ENCODE data around the gene SNRK. TPM values are rescaled to one million over a fixed set of nuclear protein-coding genes. Genes with fewer than 3 reads are reported as not detected.

The SNRK gene
- polyA plus RNA-seq, 1 experiment, result 11.4 TPM

DNA sequence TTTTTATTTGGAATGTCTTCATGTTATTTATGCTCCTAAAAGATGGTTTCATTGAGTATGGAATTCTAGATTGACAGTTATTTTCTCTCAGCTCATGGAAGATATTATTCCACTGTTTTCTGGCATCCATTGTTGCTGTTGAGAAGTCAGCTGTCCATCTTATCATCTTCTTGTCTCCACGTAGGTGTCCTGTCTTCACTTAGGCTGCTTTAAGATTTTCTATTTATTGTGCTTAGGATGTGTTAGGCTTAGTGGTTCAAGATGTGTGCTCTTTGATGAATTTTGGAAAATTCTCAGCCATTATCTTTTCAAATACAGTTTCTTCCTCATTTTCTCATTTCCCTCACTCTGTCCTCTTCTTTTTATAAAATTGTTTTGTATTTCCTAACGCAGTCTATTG lies 52.0 kb downstream of the SNRK start:
- Histone ChIP-seq H3K9me3 (ENCODE audit: control insufficient read depth, insufficient read depth, low read length) (peaks cover 23% of the 10 kb centered on the region), H3K27me3 (ENCODE audit: control insufficient read depth, insufficient read depth, low read length) (no peaks in the 10 kb centered on the region), H3K4me3 (ENCODE audit: low read depth, low read length) (no peak overlapping the region), H3K27ac (ENCODE audit: low read depth, low read length) (no peak overlapping the region)
- TF ChIP-seq, protein P1, sequence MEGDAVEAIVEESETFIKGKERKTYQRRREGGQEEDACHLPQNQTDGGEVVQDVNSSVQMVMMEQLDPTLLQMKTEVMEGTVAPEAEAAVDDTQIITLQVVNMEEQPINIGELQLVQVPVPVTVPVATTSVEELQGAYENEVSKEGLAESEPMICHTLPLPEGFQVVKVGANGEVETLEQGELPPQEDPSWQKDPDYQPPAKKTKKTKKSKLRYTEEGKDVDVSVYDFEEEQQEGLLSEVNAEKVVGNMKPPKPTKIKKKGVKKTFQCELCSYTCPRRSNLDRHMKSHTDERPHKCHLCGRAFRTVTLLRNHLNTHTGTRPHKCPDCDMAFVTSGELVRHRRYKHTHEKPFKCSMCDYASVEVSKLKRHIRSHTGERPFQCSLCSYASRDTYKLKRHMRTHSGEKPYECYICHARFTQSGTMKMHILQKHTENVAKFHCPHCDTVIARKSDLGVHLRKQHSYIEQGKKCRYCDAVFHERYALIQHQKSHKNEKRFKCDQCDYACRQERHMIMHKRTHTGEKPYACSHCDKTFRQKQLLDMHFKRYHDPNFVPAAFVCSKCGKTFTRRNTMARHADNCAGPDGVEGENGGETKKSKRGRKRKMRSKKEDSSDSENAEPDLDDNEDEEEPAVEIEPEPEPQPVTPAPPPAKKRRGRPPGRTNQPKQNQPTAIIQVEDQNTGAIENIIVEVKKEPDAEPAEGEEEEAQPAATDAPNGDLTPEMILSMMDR (IDR thresholded peaks at IDR 0.05; ENCODE audit: low read depth, low read length), result no peak
- no peak for DNase-seq (ENCODE audit: low read depth, low spot score)
- ChIA-PET CTCF (no interaction called here), POLR2A (no interaction called here)

DNA sequence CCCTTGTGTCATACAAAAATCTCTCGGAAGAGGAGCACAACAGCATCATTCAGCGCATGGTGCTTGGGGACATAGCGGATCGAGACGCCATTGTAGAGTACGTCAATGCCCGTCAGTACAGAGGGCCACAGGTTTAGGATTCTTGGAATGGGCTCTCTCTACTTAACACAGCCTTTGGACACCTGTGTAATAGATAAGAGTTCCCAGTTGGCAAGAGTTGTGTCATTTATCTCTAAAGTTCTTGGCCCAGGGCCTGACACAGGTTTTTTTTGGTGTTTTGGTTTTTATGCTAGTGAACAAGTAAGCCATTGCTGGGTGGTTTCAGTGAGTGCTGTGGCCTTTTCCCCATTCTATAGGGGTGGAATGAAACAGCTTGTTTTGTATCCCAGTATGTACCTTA lies 54.1 kb downstream of the SNRK start:
- no peak overlapping the region for H3K27ac ChIP-seq (ENCODE audit: low read depth, low read length)

DNA sequence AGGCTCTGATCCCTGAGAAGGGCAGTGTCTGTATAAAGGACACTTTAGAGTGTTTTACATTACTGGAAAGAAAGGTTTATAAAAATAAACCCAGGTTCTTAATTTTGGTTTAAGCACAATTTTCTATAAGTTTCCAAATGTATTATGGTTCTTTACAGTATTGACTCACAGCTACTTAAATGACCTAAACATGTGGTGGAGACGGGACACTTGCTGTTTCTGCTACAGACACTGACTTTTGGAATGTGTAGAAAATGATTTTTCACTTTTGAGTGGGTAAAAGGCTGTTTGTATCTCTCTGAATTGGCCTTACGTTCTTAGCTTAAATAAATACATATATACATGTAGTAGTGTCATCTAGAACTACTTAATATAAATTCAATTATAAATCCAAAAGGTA lies 55.4 kb downstream of the SNRK start:
- Histone ChIP-seq H3K27ac (ENCODE audit: low read depth, low read length) (no peak overlapping the region), H3K4me3 (ENCODE audit: low read depth, low read length) (no peak overlapping the region), H3K9me3 (ENCODE audit: control insufficient read depth, insufficient read depth, low read length) (peaks cover 11% of the 10 kb centered on the region), H3K27me3 (ENCODE audit: control insufficient read depth, insufficient read depth, low read length) (no peaks in the 10 kb centered on the region)
- CTCF ChIA-PET, result no interaction called here
- POLR2A ChIA-PET, result no interaction called here
- TF ChIP-seq, protein P1 (IDR thresholded peaks at IDR 0.05; ENCODE audit: low read depth, low read length), result no peak
- DNase-seq (ENCODE audit: low read depth, low spot score), result no peak

More for the DNA sequence above, 54.1 kb downstream of the SNRK start:
- ChIA-PET POLR2A (no interaction called here), CTCF (no interaction called here)
- Histone ChIP-seq H3K4me3 (ENCODE audit: low read depth, low read length) (no peak overlapping the region), H3K27me3 (ENCODE audit: control insufficient read depth, insufficient read depth, low read length) (no peaks in the 10 kb centered on the region), H3K9me3 (ENCODE audit: control insufficient read depth, insufficient read depth, low read length) (peaks cover 20% of the 10 kb centered on the region)
- DNase-seq (ENCODE audit: low read depth, low spot score), result no peak
- TF ChIP-seq, protein P1 (IDR thresholded peaks at IDR 0.05; ENCODE audit: low read depth, low read length), result no peak

DNA sequence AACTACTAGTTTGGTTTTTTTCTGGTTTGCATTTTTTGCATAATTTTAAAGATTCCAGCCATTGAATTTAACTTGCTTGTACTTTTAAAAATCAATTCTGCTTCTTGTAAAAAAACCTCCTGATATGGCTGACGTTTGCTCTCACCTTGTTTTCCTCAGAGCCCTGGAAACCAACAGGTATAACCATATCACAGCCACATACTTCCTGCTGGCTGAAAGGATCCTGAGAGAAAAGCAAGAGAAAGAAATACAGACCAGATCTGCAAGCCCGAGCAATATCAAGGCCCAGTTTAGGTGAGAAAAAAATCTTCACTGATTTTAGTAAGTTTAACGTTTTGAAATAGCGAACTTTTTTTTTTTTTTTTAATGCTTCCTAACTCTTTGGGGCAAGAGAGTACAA lies 56.8 kb downstream of the SNRK start:
- POLR2A ChIA-PET, result no interaction called here
- DNase-seq (ENCODE audit: low read depth, low spot score), result no peak
- Histone ChIP-seq H3K27ac (ENCODE audit: low read depth, low read length) (no peak overlapping the region), H3K9me3 (ENCODE audit: control insufficient read depth, insufficient read depth, low read length) (peaks cover 3% of the 10 kb centered on the region; the same call in 1 of the 2 replicates), H3K4me3 (ENCODE audit: low read depth, low read length) (no peak overlapping the region), H3K27me3 (ENCODE audit: control insufficient read depth, insufficient read depth, low read length) (no peaks in the 10 kb centered on the region)
- CTCF ChIA-PET, result no interaction called here
- TF ChIP-seq, protein P1 (IDR thresholded peaks at IDR 0.05; ENCODE audit: low read depth, low read length), result no peak

DNA sequence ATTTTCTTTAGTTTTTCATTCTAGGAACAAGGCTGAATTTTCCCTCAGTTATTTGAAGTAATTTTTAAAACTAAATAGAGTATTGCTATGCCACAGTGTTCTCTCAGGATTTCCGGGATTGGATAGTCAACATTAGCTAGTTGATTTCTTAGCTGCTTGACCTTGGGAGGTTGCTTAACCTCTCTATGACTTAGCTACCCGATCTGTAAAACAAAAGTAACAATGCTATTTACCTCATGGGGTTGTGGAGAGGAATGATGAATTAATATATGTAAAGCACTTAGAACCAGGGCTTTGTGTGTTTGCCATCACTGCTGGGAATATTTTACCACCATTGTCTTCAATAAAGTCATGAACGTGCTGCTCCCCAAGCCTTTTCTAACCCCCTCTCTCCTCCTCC lies 57.5 kb downstream of the SNRK start:
- TF ChIP-seq, protein P1 (IDR thresholded peaks at IDR 0.05; ENCODE audit: low read depth, low read length), result no peak
- POLR2A ChIA-PET, result no interaction called here
- CTCF ChIA-PET, result no interaction called here

More for the DNA sequence above, 57.5 kb downstream of the SNRK start:
- no peak for DNase-seq (ENCODE audit: low read depth, low spot score)
- Histone ChIP-seq H3K4me3 (ENCODE audit: low read depth, low read length) (no peak overlapping the region), H3K27ac (ENCODE audit: low read depth, low read length) (no peak overlapping the region), H3K27me3 (ENCODE audit: control insufficient read depth, insufficient read depth, low read length) (no peaks in the 10 kb centered on the region), H3K9me3 (ENCODE audit: control insufficient read depth, insufficient read depth, low read length) (peaks cover 3% of the 10 kb centered on the region; the same call in 1 of the 2 replicates)
